Central memory CD8-positive, alpha-beta T cell (primary cell): ENCODE measurements around the gene AGTRAP.

Experiments used
- ATAC-seq: fragments of 150-1000 bp; cut with Tn5 transposase; replicated peaks from 2 replicates; pipeline ENCODE4 v1.10.0; 2022; ENCODE audit warnings: mild to moderate bottlenecking, moderate FRiP score, moderate number of reproducible peaks; ENCODE audit not compliant: poor library complexity, severe bottlenecking; ENCODE audit errors: extremely low read depth
- DNase-seq, 2 donors: peaks; one replicate each; pipeline ENCODE4 v3.0.0; 2021; ENCODE audit warnings: low spot score in 2 of 2
- H3K27ac Mint-ChIP-seq: one replicate; pipeline ENCODE4 v1.8.0; 2022; ENCODE audit warnings: low read depth, mild to moderate bottlenecking, moderate library complexity, mixed read lengths
- H3K27me3 Mint-ChIP-seq: one replicate; pipeline ENCODE4 v1.8.0; 2022; ENCODE audit warnings: mixed read lengths
- H3K36me3 Mint-ChIP-seq: one replicate; pipeline ENCODE4 v1.8.0; 2022; ENCODE audit warnings: mild to moderate bottlenecking, moderate library complexity, mixed read lengths; ENCODE audit not compliant: insufficient read depth
- H3K4me1 Mint-ChIP-seq: one replicate; pipeline ENCODE4 v1.8.0; 2022; ENCODE audit warnings: mixed read lengths
- H3K4me3 Mint-ChIP-seq: one replicate; pipeline ENCODE4 v1.8.0; 2022; ENCODE audit warnings: mild to moderate bottlenecking, moderate library complexity, mixed read lengths
- H3K9me3 Mint-ChIP-seq: one replicate; pipeline ENCODE4 v1.8.0; 2022; ENCODE audit warnings: mixed read lengths

Gene AGTRAP

DNA sequence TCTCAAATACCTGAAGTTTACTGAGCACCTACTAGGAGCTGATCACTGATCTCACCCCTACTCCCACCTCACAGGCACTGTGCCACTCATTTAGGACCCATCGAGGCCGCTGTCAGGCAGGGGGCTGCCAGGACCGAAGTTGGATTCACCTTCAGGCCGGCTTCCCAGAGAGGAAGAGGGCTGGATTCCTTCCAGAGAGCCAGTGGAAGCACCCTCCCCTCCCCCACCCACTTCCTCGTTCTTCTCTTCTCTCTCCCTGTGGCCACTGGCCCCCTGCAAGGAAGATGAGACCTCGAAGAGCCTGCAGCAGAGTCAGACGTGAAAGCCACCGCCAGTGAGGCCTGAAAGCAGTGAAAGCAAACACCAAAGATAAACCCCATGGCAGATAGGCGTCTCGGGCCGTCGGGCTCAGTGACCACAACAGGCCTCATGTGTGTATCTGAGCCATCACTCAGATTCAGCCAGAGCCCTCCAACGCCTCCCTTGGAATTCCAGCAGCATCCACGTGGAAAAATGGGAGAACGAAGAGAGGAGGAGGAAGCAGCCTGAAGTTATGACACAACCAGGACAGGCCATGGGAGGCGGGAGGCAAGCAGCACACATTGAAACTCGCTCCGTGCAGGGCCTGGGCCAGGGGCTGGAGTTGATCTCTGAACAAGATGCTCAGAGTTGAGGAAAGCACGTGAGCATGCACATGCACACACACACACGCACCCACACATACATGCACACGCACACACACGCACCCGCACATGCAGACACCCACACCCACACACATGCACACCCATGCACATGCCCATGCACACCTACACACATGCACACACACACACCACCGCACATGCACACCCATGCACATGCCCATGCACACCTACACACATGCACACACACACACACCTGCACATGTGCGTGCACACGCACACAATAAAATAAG lies 6.2 kb upstream of the AGTRAP start:
- Mint-ChIP-seq H3K27ac (peak overlapping the region; percentile 5), H3K4me1 (peaks cover 29% of the 10 kb centered on the region), H3K9me3 (no peaks in the 10 kb centered on the region), H3K27me3 (no peaks in the 10 kb centered on the region), H3K4me3 (peak overlapping the region; percentile 76), H3K36me3 (peaks cover 3% of the 10 kb centered on the region)
- peak; percentile 8 for ATAC-seq
- no peak for DNase-seq

DNA sequence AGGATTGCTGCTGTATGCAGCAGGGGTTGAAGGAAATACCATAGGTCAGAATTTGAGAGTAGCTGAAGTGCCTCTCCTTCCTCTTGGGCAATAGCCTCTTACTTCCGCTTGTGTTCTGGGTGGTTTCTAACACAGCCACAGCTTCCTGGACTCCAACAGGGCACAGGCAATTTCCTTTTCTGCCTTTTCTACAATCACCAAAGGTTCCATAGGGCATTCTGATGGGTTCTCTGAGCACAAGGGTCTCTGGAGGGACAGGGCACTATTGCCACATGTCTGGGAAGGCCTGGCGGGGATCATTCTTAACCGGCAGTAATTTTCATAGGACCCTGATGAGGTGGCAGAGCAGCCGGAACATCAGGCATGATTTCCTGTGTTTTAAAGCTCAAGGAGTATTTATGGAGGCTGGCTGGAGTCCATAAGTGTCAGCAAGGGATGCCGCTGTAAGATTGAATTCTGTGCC lies 5.5 kb upstream of the AGTRAP start:
- ATAC-seq (peak; percentile 87), DNase-seq (peak in 1 of 2 donors; percentile 24)
- Mint-ChIP-seq H3K9me3 (no peaks in the 10 kb centered on the region), H3K36me3 (peaks cover 3% of the 10 kb centered on the region), H3K4me3 (peak overlapping the region; percentile 76), H3K4me1 (peaks cover 32% of the 10 kb centered on the region), H3K27me3 (no peaks in the 10 kb centered on the region), H3K27ac (peak overlapping the region; percentile 5)

DNA sequence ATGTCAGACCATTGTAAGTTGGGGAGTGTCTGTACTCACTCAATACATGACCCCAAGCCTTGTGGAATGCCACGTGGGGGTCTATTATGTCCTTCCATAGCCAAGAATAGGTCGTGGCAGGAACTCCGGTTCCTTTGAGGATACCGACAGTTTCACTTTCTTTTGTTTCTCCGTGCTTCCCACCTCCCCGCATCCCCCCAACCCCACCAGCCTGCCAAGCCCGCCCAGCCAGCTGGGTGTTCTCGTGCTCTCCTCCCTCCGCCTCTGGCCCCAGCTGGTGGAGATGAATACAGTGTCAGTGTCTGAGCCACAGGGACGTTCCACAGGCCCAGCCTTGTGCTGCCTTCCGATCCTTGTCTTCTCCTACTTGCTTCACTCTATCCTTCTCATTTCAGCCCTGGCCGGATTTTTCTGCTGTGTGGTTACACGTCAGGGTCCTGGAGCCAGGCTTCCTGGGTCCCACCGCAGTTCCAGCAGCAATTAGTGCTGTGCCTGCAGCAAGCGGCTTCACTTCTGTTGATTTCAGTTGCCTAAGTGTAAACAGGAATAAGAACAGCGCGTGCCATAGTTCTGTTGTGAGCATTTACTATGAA lies 4.1 kb upstream of the AGTRAP start:
- Mint-ChIP-seq H3K4me1 (peaks cover 44% of the 10 kb centered on the region), H3K27me3 (no peaks in the 10 kb centered on the region), H3K9me3 (no peaks in the 10 kb centered on the region), H3K27ac (peak overlapping the region; percentile 86), H3K4me3 (peak overlapping the region; percentile 76), H3K36me3 (peaks cover 7% of the 10 kb centered on the region)
- ATAC-seq (no peak), DNase-seq (no peak)

DNA sequence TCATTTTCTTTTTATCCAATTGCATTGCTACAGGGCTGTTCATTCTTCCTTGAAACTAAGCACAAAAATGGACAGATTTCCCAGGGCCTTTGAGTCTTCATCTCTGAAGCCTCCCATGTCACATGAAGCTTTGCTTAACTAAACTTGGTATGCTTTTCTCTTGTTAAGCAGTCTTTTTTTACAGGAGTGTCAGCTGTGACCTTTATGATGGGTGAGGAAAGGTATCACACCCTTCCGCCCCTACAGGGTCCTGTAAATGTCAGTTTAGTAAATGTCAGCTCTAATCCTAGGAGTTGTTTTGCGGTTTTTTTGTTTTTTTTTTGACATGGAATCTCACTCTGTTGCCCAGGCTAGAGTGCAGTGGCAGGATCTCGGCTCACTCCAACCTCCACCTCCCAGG lies 2.6 kb upstream of the AGTRAP start:
- no peak overlapping the region for H3K27ac Mint-ChIP-seq
- no peak overlapping the region for H3K4me3 Mint-ChIP-seq
- DNase-seq: no peak
- H3K9me3 Mint-ChIP-seq: no peaks in the 10 kb centered on the region
- peaks cover 59% of the 10 kb centered on the region for H3K4me1 Mint-ChIP-seq
- H3K27me3 Mint-ChIP-seq: no peaks in the 10 kb centered on the region
- ATAC-seq: no peak
- H3K36me3 Mint-ChIP-seq: peaks cover 8% of the 10 kb centered on the region

DNA sequence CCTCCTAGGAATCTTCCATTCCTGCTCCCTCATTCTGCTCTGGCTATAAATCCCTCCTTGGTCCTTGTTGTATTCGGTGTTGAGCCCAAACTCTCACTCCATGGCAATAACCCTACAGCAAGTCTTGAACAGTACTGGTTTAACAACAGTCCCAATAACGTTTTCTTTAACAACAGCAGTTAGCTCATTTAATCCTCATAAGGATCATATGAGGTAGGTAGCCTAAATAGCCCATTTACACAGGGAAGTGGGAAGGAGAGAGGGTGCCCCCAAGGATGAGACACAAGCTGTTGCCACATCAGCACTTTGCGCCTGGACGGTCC lies 444 bp upstream of the AGTRAP start:
- no peak for DNase-seq
- ATAC-seq: no peak
- peak overlapping the region; percentile 99 for H3K4me3 Mint-ChIP-seq
- H3K4me1 Mint-ChIP-seq: peaks cover 65% of the 10 kb centered on the region
- H3K36me3 Mint-ChIP-seq: peaks cover 8% of the 10 kb centered on the region
- no peaks in the 10 kb centered on the region for H3K9me3 Mint-ChIP-seq
- no peaks in the 10 kb centered on the region for H3K27me3 Mint-ChIP-seq
- H3K27ac Mint-ChIP-seq: peak overlapping the region; percentile 92

DNA sequence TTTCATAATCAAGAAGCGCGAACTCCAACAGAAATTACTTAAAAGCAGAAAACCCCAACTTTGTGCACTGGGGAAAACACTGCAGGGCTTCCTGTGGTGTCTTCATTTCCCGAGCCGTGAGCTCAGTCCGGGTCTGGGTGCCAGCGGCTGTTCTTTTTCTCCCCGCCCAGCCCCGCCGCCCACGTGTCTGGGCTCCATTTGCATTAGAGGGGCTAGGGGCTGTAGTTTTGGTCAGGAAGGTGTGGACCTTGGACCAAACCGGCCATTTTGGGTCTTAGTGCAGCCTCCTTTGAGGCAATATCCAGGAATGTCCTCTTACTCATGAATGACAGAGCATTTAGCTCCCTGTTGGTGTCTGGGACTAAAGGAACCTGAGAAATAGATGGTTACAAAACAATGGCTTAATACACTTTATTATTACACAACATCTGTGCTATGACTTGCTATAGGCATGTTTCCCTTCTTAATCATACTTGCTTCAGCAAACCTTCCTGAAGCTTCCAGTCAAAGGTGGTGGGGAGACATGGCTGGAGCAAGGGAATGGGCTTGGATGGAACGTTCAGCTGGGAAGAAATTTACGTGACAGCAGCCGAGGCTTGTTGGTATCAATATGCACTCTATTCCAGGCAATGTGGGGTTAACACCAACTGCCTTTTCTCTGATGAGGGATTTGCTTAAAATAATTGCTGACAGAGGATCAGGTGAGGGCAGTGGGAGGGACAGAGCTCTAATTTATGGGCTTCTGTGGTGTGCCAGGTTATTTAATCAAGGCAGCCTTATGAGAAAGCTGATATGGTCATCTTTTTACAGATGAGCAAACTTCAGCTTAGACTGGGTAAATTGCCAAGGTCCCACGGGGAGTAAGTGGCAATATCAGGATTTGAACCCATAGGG lies 1.1 kb downstream of the AGTRAP start:
- ATAC-seq (peak; percentile 72), DNase-seq (no peak)
- Mint-ChIP-seq H3K9me3 (no peaks in the 10 kb centered on the region), H3K27ac (no peak overlapping the region), H3K27me3 (no peaks in the 10 kb centered on the region), H3K4me1 (peaks cover 67% of the 10 kb centered on the region), H3K4me3 (peak overlapping the region; percentile 99), H3K36me3 (peaks cover 10% of the 10 kb centered on the region)

DNA sequence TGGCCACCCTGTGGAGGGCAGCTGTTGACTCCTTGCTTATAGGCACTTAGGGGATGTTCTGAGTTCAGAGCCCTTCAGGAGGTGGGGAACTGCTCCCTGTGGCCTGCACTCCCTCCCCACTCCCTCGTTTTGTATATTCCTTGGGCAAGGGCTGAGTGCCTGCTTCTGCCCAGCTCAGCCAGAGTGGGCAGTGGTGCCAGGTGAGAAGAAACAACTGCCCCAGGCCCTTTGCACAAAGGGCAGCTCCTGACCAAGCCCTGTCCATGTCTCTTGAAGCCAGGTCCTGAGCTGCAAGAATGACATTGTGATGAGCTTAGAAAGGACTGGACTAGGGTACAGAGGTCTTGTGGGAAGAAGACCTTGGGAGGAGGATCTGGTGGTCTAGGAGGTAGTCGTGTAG lies 2.2 kb downstream of the AGTRAP start:
- Mint-ChIP-seq H3K4me1 (peaks cover 76% of the 10 kb centered on the region), H3K27ac (no peak overlapping the region)
- DNase-seq: no peak

DNA sequence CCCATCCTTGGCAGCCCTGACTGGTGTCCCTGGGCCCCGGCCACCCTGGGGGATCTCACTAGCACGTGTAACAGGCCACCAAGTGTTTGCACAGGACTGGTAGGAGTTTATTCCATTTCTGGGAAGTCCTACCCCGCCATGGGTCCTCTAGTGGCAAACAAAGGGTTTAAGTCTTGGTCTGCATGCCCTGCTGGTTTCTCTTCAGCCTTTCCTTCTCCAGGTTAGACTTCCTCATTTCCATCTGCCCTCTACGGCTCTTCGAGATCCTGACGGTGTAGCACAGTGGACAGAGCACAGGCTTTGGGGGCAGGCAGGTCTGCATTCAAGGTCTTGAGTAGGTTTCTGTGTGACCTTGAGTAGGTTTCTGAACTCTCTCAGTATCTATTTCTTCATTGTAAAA lies 2.8 kb downstream of the AGTRAP start:
- DNase-seq (no peak), ATAC-seq (no peak)
- no peak overlapping the region for H3K4me3 Mint-ChIP-seq
- no peaks in the 10 kb centered on the region for H3K9me3 Mint-ChIP-seq
- H3K27me3 Mint-ChIP-seq: no peaks in the 10 kb centered on the region
- H3K27ac Mint-ChIP-seq: no peak overlapping the region
- H3K4me1 Mint-ChIP-seq: peaks cover 78% of the 10 kb centered on the region
- H3K36me3 Mint-ChIP-seq: peaks cover 10% of the 10 kb centered on the region

More for the DNA sequence above, 2.2 kb downstream of the AGTRAP start:
- no peaks in the 10 kb centered on the region for H3K9me3 Mint-ChIP-seq
- H3K36me3 Mint-ChIP-seq: peaks cover 10% of the 10 kb centered on the region
- no peak for ATAC-seq
- no peaks in the 10 kb centered on the region for H3K27me3 Mint-ChIP-seq
- H3K4me3 Mint-ChIP-seq: peak overlapping the region; percentile 99

DNA sequence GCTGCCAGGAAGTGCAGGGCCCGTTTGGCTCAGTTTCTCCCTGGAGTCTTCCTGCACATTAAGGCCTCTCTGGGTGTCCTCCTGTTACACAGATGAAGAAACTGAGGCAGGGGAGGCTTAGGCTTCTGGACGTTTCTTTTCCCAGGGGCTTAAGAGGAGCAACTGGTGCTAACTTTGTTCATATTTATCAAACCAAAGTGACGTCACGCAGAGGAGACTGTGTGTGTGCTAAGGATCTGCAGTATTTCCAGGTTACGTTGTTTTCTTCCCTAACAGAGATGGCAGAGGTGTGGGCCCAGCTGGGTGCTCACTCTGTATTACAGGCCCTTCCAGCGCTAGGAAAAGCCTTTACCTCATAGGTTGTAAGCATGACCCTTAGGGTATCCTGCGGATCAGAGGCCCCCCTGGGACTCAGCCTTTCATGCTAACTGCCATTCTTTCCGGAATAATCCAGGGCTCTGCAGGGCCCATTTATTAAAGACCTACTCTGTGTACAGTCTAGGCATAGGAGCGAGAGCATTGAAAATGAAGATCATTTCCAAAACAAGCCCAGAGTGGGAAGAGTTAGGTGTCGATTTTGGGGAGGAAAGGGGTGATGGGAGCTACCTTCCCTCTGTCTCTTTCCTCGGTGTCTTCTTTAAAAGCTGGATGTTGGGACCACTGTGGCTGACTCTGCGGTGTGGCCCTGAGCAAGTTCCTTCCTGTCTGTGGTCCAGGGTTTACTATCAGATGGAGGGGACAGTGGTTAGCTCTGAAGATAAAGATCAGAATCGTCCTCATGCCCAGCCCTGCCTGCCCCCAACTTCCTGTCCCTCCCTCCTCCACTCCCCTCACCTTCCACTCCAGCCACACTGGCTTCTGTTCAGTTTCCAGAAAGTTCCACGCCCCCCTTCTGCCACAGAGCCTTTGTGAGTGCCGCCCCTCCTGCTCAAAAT lies 4.6 kb downstream of the AGTRAP start:
- Mint-ChIP-seq H3K4me3 (peak overlapping the region; percentile 72), H3K27ac (peak overlapping the region; percentile 51), H3K9me3 (no peaks in the 10 kb centered on the region), H3K36me3 (peaks cover 13% of the 10 kb centered on the region), H3K4me1 (peaks cover 79% of the 10 kb centered on the region), H3K27me3 (no peaks in the 10 kb centered on the region)
- peak in 1 of 2 donors; percentile 19 for DNase-seq
- ATAC-seq: peak; percentile 13

DNA sequence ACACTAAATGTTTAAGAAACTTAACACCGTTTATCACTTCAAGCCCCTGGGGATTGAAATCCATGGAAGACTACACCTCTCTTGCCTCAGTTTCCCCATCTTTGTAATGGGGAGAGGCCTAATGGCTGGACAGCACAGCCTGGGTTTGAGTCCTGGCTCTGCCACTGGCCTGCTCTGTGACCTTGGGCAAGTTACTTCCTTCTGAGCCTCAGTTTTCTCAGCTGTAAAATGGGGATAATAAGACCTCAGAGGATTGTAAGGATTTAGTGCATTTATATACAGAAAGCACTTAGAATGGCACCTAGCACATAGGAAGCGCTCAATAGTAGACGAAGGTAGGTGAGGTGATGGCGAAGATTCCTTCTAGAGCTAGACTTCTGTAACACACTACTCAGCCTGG lies 5.5 kb downstream of the AGTRAP start:
- H3K9me3 Mint-ChIP-seq: no peaks in the 10 kb centered on the region
- DNase-seq (no peak), ATAC-seq (no peak)
- no peaks in the 10 kb centered on the region for H3K27me3 Mint-ChIP-seq
- H3K27ac Mint-ChIP-seq: peak overlapping the region; percentile 51
- peak overlapping the region; percentile 72 for H3K4me3 Mint-ChIP-seq
- peaks cover 80% of the 10 kb centered on the region for H3K4me1 Mint-ChIP-seq
- peaks cover 9% of the 10 kb centered on the region for H3K36me3 Mint-ChIP-seq

DNA sequence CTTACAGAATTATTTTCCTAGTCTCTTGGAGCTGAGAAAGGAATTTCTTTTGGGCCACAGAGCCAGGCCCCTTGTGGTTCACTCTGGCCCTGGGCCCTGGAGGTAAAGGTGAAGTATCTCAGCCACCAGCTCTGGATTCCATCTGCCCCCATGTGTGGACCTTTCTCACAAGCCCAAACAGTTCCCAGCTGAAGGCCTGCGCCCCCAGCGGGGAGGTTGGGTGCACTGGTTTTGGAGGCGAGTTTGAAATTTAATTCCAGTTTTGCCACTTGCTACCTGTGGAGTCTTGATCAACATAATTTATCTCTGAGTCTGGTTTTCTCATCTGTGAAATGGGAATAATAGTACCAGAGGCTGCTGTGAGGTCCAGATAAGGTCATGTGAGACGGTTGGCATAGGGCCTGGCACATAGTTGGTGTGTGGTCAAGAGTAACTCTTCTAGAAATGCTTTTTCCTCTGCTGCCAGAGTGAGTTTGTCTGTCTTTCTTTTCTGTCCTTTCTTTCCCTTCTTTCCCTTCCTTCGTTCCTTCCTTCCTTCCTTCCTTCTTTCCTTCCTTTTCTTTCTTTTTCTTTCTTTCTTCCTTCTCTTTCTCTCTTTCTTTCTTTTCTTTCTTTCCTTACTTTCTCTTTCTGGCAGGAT lies 6.1 kb downstream of the AGTRAP start:
- H3K4me3 Mint-ChIP-seq: peak overlapping the region; percentile 72
- DNase-seq (no peak), ATAC-seq (no peak)
- H3K27ac Mint-ChIP-seq: peak overlapping the region; percentile 58
- H3K9me3 Mint-ChIP-seq: no peaks in the 10 kb centered on the region
- H3K27me3 Mint-ChIP-seq: no peaks in the 10 kb centered on the region
- peaks cover 9% of the 10 kb centered on the region for H3K36me3 Mint-ChIP-seq
- H3K4me1 Mint-ChIP-seq: peaks cover 81% of the 10 kb centered on the region
